Choroid plexus epithelial cell (primary cell): ENCODE results near the gene PBX2.

ENCODE experiments used
- DNase-seq: peaks from one replicate; pipeline ENCODE4 v3.0.0-alpha.2; 2010; ENCODE audit warnings: low read depth
- H3K4me3 ChIP-seq: 2 replicates; pipeline ENCODE4 v1.5.1; 2011; ENCODE audit warnings: low read depth, mild to moderate bottlenecking, control low read depth, low read length, moderate library complexity
- CTCF ChIP-seq: conservative IDR thresholded peaks from 2 replicates; pipeline ENCODE4 v1.5.1; 2011; ENCODE audit warnings: low read depth, mild to moderate bottlenecking, control low read depth, inconsistent platforms, low read length, moderate library complexity

The PBX2 gene

GRCh38 chr6:32151181-32151862, 38.7 kb downstream of the PBX2 start:
- DNase-seq, result no peak
- no peak for TF ChIP-seq CTCF
- peak overlapping the region; percentile 48 for H3K4me3 ChIP-seq

GRCh38 chr6:32149932-32150870, 39.8 kb downstream of the PBX2 start:
- no peak for DNase-seq
- TF ChIP-seq CTCF, result no peak
- H3K4me3 ChIP-seq, result no peak overlapping the region

- no peak for TF ChIP-seq CTCF
- H3K4me3 ChIP-seq, result peak overlapping the region; percentile 47
- no peak for DNase-seq
Measured at GRCh38 chr6:32149092-32149755, 40.8 kb downstream of the PBX2 start.

- DNase-seq, result peak; percentile 78
- peak overlapping the region; percentile 47 for H3K4me3 ChIP-seq
- peak; percentile 45 for TF ChIP-seq CTCF
Measured at GRCh38 chr6:32148289-32149091, 41.5 kb downstream of the PBX2 start.

GRCh38 chr6:32147401-32148132, 42.4 kb downstream of the PBX2 start:
- TF ChIP-seq CTCF, result no peak
- no peak for DNase-seq
- H3K4me3 ChIP-seq, result no peak overlapping the region

- H3K4me3 ChIP-seq, result no peak overlapping the region
- DNase-seq, result no peak
- TF ChIP-seq CTCF, result no peak
Measured at GRCh38 chr6:32146687-32147086, 43.3 kb downstream of the PBX2 start.
